GM15510 (cell line): ENCODE data around the gene NTSR1.

ENCODE experiments used
- POLR2A ChIP-seq: IDR thresholded peaks from 3 replicates; pipeline ENCODE4 v1.6.1; 2011; ENCODE audit warnings: borderline replicate concordance; ENCODE audit not compliant: insufficient read length; ENCODE audit errors: extremely low read depth

The NTSR1 gene

GRCh38 chr20:62799036-62799435 is 90.4 kb downstream of the NTSR1 start:
- no peak for TF ChIP-seq POLR2A

DNA sequence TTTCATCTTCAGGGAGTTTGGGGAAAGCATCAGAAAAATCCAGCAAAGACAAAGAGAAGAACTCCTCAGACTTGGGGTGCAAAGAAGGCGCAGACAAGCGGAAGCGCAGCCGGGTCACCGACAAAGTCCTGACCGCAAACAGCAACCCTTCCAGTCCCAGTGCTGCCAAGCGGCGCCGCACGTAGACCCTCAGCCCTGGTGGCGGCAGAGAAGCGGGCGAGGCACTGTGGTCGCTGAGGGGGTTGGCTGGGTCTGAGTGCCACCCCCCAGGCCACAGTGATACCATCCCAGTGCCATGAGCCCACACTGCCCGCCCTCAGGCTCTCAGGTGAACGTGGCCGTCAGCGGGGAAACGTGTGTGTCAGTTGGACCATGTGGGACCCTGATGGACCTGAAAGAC is 90.8 kb downstream of the NTSR1 start:
- no peak for TF ChIP-seq POLR2A

- no peak for TF ChIP-seq POLR2A
Measured at GRCh38 chr20:62799873-62800272, 91.2 kb downstream of the NTSR1 start.

DNA sequence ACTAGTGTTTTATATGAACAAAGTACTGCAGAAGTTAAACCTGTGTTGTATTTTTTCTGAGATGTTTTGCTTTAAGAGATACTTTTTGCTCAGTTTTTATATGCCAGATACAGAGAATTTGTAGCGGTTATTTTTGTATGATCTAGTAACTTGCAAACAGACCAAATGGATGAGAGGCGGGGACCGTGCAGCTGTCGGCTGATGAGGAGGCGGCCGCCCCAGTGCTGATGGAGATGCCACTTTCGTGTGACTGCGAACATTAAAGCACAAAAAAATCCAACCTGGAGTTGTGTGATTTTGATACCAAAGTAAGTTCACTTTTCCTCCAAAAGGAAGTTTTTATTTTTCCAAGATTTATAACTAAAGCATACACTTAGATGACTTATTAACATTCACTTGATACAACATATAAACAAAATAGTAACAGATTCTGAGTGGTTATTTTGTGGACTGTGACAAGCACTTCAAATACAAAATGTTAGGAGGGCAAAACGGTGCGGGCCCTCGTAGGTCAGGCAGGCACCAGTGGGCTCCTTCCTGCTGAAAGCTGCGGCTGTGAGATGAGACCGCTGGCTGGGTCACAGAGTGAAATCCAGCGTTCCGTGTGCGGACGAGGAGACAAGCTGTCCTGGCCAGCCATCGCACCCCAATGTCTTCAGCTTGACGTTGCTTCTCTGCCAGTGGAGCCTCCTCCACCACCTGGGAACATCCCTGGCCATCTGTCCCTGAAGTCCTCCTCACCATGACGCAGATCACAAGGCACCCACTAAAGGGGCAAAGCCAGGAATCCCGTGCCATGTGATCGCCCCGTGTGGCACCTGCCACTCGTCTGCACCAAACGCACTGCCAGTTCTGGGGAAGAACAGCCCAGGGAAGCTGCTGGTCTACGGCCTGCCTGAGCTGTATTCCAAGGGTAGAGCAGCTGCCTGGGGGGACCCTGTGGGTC is 92.0 kb downstream of the NTSR1 start:
- TF ChIP-seq POLR2A: no peak

DNA sequence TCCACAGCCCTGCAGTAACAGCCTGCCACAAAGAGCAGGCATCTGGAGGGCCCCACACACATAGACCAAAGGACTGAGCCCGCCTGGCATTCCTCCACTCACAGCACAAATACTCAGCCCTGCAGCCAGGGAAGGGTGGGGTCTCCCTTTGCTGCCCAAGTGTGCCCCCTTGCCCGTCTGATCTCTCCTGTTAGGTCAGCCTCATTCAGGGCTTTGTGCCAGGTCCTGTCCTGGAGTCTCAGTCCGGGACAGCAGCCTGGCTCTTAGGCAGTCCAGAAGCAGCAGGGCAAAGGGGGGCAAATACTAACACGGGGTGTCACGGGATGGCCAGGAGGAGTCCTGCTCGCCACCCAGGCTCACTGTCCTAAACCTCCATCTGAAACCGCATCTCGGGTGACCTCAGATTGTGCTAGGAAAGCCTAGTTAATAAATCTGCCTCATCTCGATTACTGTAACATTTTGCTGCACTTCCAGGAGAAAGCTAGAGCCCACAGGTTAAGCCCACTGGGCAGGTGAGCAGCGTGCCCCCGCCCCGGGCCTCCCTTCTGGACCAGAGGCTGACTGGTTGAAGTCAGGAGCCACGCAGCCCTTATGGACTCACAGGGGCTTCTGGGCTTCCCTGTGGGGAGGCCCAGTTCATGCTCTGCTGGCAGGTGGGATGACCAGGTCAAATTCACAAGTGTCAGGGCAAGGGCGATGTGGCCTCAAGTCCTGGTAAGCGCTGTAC is 92.8 kb downstream of the NTSR1 start:
- TF ChIP-seq POLR2A: no peak

- no peak for TF ChIP-seq POLR2A
Measured at GRCh38 chr20:62802026-62802712, 93.5 kb downstream of the NTSR1 start.

DNA sequence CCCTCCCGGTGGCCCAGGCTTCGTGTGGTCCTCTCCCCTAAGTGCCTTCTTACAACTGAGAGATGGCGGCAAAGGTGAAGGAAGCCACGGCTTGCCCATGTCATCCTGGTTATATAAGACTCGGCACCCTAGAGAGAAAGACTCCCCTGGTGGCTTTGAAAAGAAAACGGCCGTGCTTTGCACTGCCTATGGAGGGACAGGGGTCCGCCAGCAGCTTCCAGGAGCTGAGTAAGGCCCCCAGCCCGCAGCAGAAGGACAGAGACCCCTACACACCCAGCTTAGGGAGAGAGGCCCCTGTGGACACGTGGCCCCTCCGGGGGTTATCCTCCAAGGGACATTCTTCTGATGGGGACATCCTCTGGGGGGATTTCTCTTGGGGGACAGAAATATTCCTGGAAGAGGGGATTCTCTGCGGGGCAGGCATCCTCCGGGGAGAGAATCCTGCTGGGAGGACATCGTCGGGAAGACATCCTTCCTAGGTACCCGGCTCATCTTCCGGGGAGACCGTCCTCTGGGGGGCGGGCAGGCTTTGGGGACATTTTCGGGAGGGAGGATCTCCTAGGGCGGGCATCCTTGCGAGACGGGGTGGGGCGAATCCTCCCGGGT is 95.5 kb downstream of the NTSR1 start:
- no peak for TF ChIP-seq POLR2A

GRCh38 chr20:62804627-62805154 is 96.1 kb downstream of the NTSR1 start, which contains the start of gene OGFR:
OGFR (plus strand) TSS chr20:62804835; CDS start chr20:62804860, 25 bp downstream.
- peak; percentile 77 for TF ChIP-seq POLR2A

- no peak for TF ChIP-seq POLR2A
Measured at GRCh38 chr20:62805155-62805710, 96.6 kb downstream of the NTSR1 start.

DNA sequence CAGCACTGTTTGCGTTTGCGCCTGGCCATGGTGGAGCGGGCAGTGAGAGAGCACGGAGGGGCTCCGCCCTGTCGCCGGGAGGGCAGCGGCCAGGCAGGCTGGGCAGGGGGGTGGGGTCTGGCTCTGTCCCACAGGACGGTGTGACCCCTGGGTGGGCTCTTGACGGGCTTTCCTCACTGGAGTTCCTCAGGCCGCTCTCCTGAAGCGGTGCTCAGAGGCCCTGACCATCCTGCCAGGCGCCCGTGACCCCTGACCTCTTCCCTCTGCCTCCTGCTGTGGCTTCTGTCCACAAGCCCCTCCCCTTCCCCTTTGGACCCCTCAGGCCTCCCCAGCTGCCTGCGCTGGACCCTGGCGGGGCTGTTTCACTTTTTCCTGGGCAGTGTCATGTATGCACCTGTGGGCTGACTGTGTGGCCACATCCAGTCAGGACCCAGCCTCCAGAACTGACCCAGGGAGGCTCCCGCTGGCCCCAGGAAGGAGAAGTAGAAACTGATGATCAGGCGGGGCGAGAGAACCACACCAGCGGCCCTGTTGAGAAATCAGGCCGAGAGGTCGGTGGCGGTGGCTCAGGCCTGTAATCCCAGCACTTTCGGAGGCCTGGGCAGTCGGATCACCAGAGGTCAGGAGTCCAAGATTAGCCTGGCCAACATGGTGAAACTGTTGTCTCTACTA is 97.2 kb downstream of the NTSR1 start:
- TF ChIP-seq POLR2A: no peak

- no peak for TF ChIP-seq POLR2A
Measured at GRCh38 chr20:62806383-62807050, 97.9 kb downstream of the NTSR1 start.

- no peak for TF ChIP-seq POLR2A
Measured at GRCh38 chr20:62807444-62808210, 99.0 kb downstream of the NTSR1 start.

- TF ChIP-seq POLR2A: no peak
Measured at GRCh38 chr20:62808211-62808865, 99.7 kb downstream of the NTSR1 start.
